B cell (primary cell): Measurements from ENCODE around the gene CCM2. TPM values are rescaled to one million over a fixed set of nuclear protein-coding genes. Genes with fewer than 3 reads are reported as not detected.
A peak's percentile ranks its signal among the peaks of the same experiment; 100 is the strongest.

ENCODE experiments used
- ATAC-seq: fragments of 200-7000 bp; cut with Tn5 transposase; one replicate; pipeline ENCODE4 v1.10.0; 2021; ENCODE audit warnings: low read depth, mild to moderate bottlenecking, moderate number of reproducible peaks, moderate library complexity
- CTCF ChIA-PET: fragments of 350-600 bp; sonication (Branson Sonifier 250); formaldehyde crosslinking; loops from one replicate; lab custom pipeline; 2021; ENCODE audit warnings: antibody characterized with exemption, inconsistent platforms; lab: Charles Lee
- POLR2A ChIA-PET: fragments of 350-600 bp; sonication (Branson Sonifier 250); formaldehyde crosslinking; loops from one replicate; lab custom pipeline; 2021; ENCODE audit warnings: antibody characterized with exemption; lab: Charles Lee
- DNase-seq: peaks from one replicate; pipeline ENCODE4 v3.0.0; 2013
- H2AFZ ChIP-seq: 2 replicates; pipeline ENCODE4 v1.6.1; 2012; ENCODE audit warnings: mild to moderate bottlenecking, low read depth, low read length; ENCODE audit not compliant: insufficient read depth, poor library complexity, severe bottlenecking
- H3K27ac ChIP-seq, 2 donors: 1 replicate in 1 of 2; 2 replicates in 1 of 2; pipeline ENCODE4 v1.5.1; 2012 to 2013; ENCODE audit warnings: low read length in 2 of 2, mild to moderate bottlenecking in 2 of 2, moderate library complexity in 1 of 2
- H3K27me3 ChIP-seq, 4 experiments: fragments of 200-600 bp in 1 of 4; sonication (generic) in 1 of 4; replicated peaks in 1 of 4; 1 replicate in 2 of 4; 2 replicates in 2 of 4; pipeline versions ENCODE4 v1.6.1 to v1.7.0; 2013 to 2016; ENCODE audit warnings: low read length in 3 of 4, mild to moderate bottlenecking in 2 of 4, mixed read lengths in 1 of 4, moderate library complexity in 1 of 4; ENCODE audit not compliant: insufficient read depth in 4 of 4, control insufficient read depth in 3 of 4; ENCODE audit errors: control extremely low read depth in 1 of 4
- H3K36me3 ChIP-seq, 2 experiments: replicated peaks in 1 of 2; 1 replicate in 1 of 2; 2 replicates in 1 of 2; pipeline versions ENCODE4 v1.6.1 to v1.7.1; 2013; ENCODE audit warnings: low read length in 1 of 2; ENCODE audit not compliant: insufficient read depth in 2 of 2, control insufficient read depth in 1 of 2; ENCODE audit errors: control extremely low read depth in 1 of 2, extremely low read depth in 1 of 2
- H3K4me1 ChIP-seq, 2 donors: fragments of 200-600 bp in 1 of 2; sonication (generic) in 1 of 2; 1 replicate in 1 of 2; 2 replicates in 1 of 2; pipeline versions ENCODE4 v1.5.1 to v1.6.1; 2013 to 2017; ENCODE audit warnings: low read length in 2 of 2; ENCODE audit not compliant: control insufficient read depth in 2 of 2, insufficient read depth in 2 of 2
- H3K4me2 ChIP-seq: replicated peaks from 2 replicates; pipeline ENCODE3; 2012; ENCODE audit warnings: mild to moderate bottlenecking, low read depth, low read length; ENCODE audit not compliant: poor library complexity, severe bottlenecking
- H3K4me3 ChIP-seq, 5 experiments: fragments of 200-600 bp in 1 of 5; sonication (generic) in 1 of 5; 1 replicate in 3 of 5; 2 replicates in 2 of 5; pipeline versions ENCODE4 v1.5.1 to v1.7.0; 2011 to 2016; ENCODE audit warnings: low read length in 4 of 5, mild to moderate bottlenecking in 4 of 5, low read depth in 2 of 5, control low read depth in 1 of 5, moderate library complexity in 1 of 5; ENCODE audit not compliant: insufficient read depth in 1 of 5; ENCODE audit errors: control extremely low read depth in 1 of 5, extremely low read depth in 1 of 5
- H3K79me2 ChIP-seq: fragments of 200-600 bp; sonication (generic); one replicate; pipeline ENCODE4 v1.6.0; 2016; ENCODE audit warnings: low read length; ENCODE audit not compliant: control insufficient read depth, insufficient read depth
- H3K9ac ChIP-seq: fragments of 200-600 bp; sonication (generic); 2 replicates; pipeline ENCODE4 v1.6.1; 2017; ENCODE audit warnings: mild to moderate bottlenecking, low read length, moderate library complexity
- H3K9me3 ChIP-seq, 3 donors: one replicate each; pipeline versions ENCODE4 v1.6.1 to v1.7.1; 2013; ENCODE audit warnings: low read length in 2 of 3; ENCODE audit not compliant: control insufficient read depth in 2 of 3, insufficient read depth in 1 of 3; ENCODE audit errors: control extremely low read depth in 1 of 3
- H4K20me1 ChIP-seq: 2 replicates; pipeline ENCODE4 v1.6.0; 2012; ENCODE audit warnings: mild to moderate bottlenecking, low read length; ENCODE audit not compliant: insufficient read depth, control insufficient read depth, poor library complexity, severe bottlenecking
- H3K27ac Mint-ChIP-seq: one replicate; pipeline ENCODE4 v1.8.0; 2021; ENCODE audit warnings: mixed read lengths
- H3K27me3 Mint-ChIP-seq: one replicate; pipeline ENCODE4 v1.8.0; 2021; ENCODE audit warnings: mixed read lengths
- H3K4me1 Mint-ChIP-seq: one replicate; pipeline ENCODE4 v1.8.0; 2021; ENCODE audit warnings: mixed read lengths
- H3K4me3 Mint-ChIP-seq: one replicate; pipeline ENCODE4 v1.8.0; 2021; ENCODE audit warnings: mixed read lengths
- H3K9me3 Mint-ChIP-seq: one replicate; pipeline ENCODE4 v1.8.0; 2022; ENCODE audit warnings: mixed read lengths; ENCODE audit not compliant: insufficient read depth
- EZH2 ChIP-seq: IDR thresholded peaks from 2 replicates; pipeline ENCODE4 v1.6.1; 2012; ENCODE audit warnings: borderline replicate concordance, low read depth, mild to moderate bottlenecking, moderate library complexity, low read length; ENCODE audit not compliant: insufficient read depth, poor library complexity, severe bottlenecking
- WGBS: methylation state at CpG from one replicate; pipeline ENCODE4 v1.1.5; 2013; ENCODE audit warnings: missing lambda C conversion rate; ENCODE audit not compliant: insufficient coverage; 5-methylcytosine and 5-hydroxymethylcytosine counted together
- intact Hi-C: fragments of 100-400 bp; cut with micrococcal nuclease; formaldehyde crosslinking; loops from one replicate; pipeline ENCODE4 v1.10.0; 2022
- polyA plus RNA-seq: library from polyadenylated mRNA; depleted of rRNA; stranded (reverse); fragments of >200 nt; gene quantifications from 2 replicates; pipeline ENCODE4 v1.2.3, GENCODE V29; 2012
- total RNA-seq, 2 donors: library from RNA; stranded (reverse); fragments of 120-200 nt in 1 of 2; gene quantifications; 1 replicate in 1 of 2; 2 replicates in 1 of 2; pipeline versions ENCODE4 v1.2.3 to v1.2.4, GENCODE V29; 2013 to 2022
- TF ChIP-seq, protein P1 (sequence below): fragments of 200-600 bp; IDR thresholded peaks from one replicate; pipeline ENCODE4 v1.8.0; 2022; ENCODE audit warnings: antibody characterized with exemption, mild to moderate bottlenecking

The CCM2 gene
- total and polyA plus RNA-seq, 2 donors (not counting 1 experiment from before 2014, with no cell fraction given) = 150 to 201 TPM

DNA sequence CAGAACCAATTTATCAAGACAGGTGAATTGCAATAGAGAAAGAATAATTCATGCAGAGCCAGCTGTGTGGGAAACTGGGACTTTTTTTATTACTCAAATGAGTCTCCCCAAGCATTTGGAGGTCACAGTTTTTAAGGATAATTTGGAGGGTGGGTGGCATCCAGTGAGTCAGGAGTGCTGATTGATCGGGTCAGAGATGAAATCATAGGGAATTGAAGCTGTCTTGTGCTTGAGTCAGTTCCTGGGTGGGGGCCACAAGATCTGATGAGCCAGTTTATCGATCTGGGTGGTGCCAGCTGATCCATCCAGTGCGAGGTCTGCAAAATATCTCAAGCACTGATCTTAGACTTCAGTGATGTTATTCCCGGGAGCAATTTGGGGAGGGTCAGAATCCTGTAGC is 11.3 kb upstream of the CCM2 start:
- 100% methylated on average over 4 of the region's 4 CpGs for WGBS
- DNase-seq (no peak), ATAC-seq (no peak)
- Mint-ChIP-seq H3K27me3 (no peaks in the 10 kb centered on the region), H3K27ac (peak overlapping the region; percentile 37), H3K4me1 (peaks cover 37% of the 10 kb centered on the region), H3K9me3 (no peaks in the 10 kb centered on the region), H3K4me3 (peak overlapping the region; percentile 37)
- Histone ChIP-seq H3K4me3 (no peak overlapping the region), H3K36me3 (peaks cover 0 to 23% of the 10 kb centered on the region in 2 experiments), H3K27me3 (no peaks in the 10 kb centered on the region), H3K79me2 (peaks cover 27% of the 10 kb centered on the region), H3K27ac (no peak overlapping the region), H3K9ac (no peak overlapping the region), H3K9me3 (no peaks in the 10 kb centered on the region), H3K4me1 (peaks cover 28 to 35% of the 10 kb centered on the region in 2 donors), H2AFZ (no peak overlapping the region), H3K4me2 (no peak overlapping the region), H4K20me1 (no peaks in the 10 kb centered on the region)
- ChIA-PET CTCF (no interaction called here), POLR2A (interaction anchor here (0.7 to 2.0 kb wide), 2 partner anchors 10 to 11 kb away, joined by 4 to 6 read pairs; partner anchors contain the start of gene MYO1G)
- intact Hi-C loops = loop anchor here (5.0 kb wide), 2 partner anchors 141 to 236 kb away; partner anchors contain the start of gene H2AZ2
- TF ChIP-seq EZH2 = no peak
- TF ChIP-seq, protein P1, sequence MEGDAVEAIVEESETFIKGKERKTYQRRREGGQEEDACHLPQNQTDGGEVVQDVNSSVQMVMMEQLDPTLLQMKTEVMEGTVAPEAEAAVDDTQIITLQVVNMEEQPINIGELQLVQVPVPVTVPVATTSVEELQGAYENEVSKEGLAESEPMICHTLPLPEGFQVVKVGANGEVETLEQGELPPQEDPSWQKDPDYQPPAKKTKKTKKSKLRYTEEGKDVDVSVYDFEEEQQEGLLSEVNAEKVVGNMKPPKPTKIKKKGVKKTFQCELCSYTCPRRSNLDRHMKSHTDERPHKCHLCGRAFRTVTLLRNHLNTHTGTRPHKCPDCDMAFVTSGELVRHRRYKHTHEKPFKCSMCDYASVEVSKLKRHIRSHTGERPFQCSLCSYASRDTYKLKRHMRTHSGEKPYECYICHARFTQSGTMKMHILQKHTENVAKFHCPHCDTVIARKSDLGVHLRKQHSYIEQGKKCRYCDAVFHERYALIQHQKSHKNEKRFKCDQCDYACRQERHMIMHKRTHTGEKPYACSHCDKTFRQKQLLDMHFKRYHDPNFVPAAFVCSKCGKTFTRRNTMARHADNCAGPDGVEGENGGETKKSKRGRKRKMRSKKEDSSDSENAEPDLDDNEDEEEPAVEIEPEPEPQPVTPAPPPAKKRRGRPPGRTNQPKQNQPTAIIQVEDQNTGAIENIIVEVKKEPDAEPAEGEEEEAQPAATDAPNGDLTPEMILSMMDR = no peak

DNA sequence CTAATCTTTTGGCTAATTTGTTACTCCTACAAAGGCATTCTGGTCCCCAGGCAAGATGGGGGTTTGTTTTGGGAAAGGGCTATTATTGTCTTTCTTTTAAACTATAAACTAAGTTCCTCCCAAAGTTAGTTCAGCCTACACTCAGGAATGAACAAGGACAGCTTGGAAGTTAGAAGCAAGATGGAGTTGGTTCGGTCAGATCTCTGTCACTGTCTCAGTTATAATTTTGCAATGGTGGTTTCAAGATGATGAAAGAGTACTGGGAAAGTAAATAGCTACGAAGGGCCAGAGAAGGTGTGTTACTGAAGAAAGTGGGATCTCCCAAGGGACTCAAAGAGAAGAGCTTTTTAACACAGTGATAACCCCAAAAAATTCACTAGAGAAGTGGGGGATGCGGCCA is 10.9 kb upstream of the CCM2 start:
- H3K9me3 Mint-ChIP-seq = no peaks in the 10 kb centered on the region
- ATAC-seq (no peak), DNase-seq (no peak)
- intact Hi-C loops = loop anchor here (5.0 kb wide), 2 partner anchors 142 to 237 kb away; partner anchors contain the start of gene H2AZ2
- no peak overlapping the region for H3K4me2 ChIP-seq
- ChIA-PET CTCF (no interaction called here), POLR2A (interaction anchor here (0.7 kb wide), 1 partner anchor 10 kb away, joined by 4 read pairs; no protein-coding TSS in a partner anchor)
- H3K4me1 ChIP-seq = peaks cover 28 to 34% of the 10 kb centered on the region in 2 donors
- no peak overlapping the region for H3K9ac ChIP-seq
- no peaks in the 10 kb centered on the region for H3K9me3 ChIP-seq
- TF ChIP-seq, protein P1 = no peak
- no peak for TF ChIP-seq EZH2
- H3K79me2 ChIP-seq = peaks cover 27% of the 10 kb centered on the region
- H3K4me3 ChIP-seq = no peak overlapping the region
- no peak overlapping the region for H3K27ac Mint-ChIP-seq
- peaks cover 33% of the 10 kb centered on the region for H3K4me1 Mint-ChIP-seq
- H4K20me1 ChIP-seq = no peaks in the 10 kb centered on the region
- no peak overlapping the region for H3K4me3 Mint-ChIP-seq
- WGBS = 100% methylated on average over 1 of the region's 3 CpGs
- no peak overlapping the region for H2AFZ ChIP-seq
- H3K27me3 Mint-ChIP-seq = no peaks in the 10 kb centered on the region
- H3K36me3 ChIP-seq = peaks cover 0 to 18% of the 10 kb centered on the region in 2 experiments
- no peak overlapping the region for H3K27ac ChIP-seq
- H3K27me3 ChIP-seq = no peaks in the 10 kb centered on the region
